Activated naive CD8-positive, alpha-beta T cell (primary cell): ENCODE measurements around the gene GCG.

Experiments used
- H3K27ac Mint-ChIP-seq: one replicate; pipeline ENCODE4 v1.8.0; 2021; ENCODE audit warnings: mixed read lengths
- H3K27me3 Mint-ChIP-seq: one replicate; pipeline ENCODE4 v1.8.0; 2021; ENCODE audit warnings: mixed read lengths
- H3K36me3 Mint-ChIP-seq: one replicate; pipeline ENCODE4 v1.8.0; 2021; ENCODE audit warnings: mixed read lengths
- H3K4me1 Mint-ChIP-seq: one replicate; pipeline ENCODE4 v1.8.0; 2021; ENCODE audit warnings: low read depth, mixed read lengths
- H3K4me3 Mint-ChIP-seq: one replicate; pipeline ENCODE4 v1.8.0; 2021; ENCODE audit warnings: mild to moderate bottlenecking, mixed read lengths
- H3K9me3 Mint-ChIP-seq: one replicate; pipeline ENCODE4 v1.8.0; 2021; ENCODE audit warnings: low read depth, mixed read lengths

Gene GCG

GRCh38 chr2:162152147-162152546, at the start of gene GCG:
GCG (minus strand) TSS chr2:162152247; CDS start chr2:162149178, 3,069 bp downstream.
- H3K4me3 Mint-ChIP-seq: no peak within 1 kb of the TSS
- no peaks in the 10 kb centered on the region for H3K36me3 Mint-ChIP-seq
- H3K4me1 Mint-ChIP-seq: peaks cover 3% of the 10 kb centered on the region
- H3K27ac Mint-ChIP-seq: no peak within 1 kb of the TSS
- H3K27me3 Mint-ChIP-seq: peaks cover 28% of the 10 kb centered on the region
- no peaks in the 10 kb centered on the region for H3K9me3 Mint-ChIP-seq

DNA sequence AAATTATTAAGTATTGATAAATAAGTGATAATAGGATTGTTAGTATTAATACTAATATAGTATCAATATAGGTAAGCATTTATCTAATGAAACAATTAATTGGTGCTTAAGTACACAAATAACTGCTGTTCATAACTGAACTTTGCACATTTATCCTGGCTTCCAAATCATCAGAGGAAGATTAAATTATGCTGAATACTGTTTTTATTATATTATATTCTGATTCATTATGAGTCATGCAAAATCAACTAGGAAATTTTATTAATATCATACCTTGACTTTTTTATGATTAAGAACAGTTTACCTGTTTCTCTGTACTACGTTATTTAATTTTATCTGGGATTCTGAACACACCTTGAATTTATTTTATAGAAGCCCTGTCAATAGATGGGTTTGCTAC, 48.6 kb upstream of the GCG start:
- Mint-ChIP-seq H3K27me3 (peaks cover 1% of the 10 kb centered on the region), H3K27ac (no peak overlapping the region), H3K4me3 (no peak overlapping the region), H3K4me1 (no peaks in the 10 kb centered on the region), H3K9me3 (no peaks in the 10 kb centered on the region), H3K36me3 (no peaks in the 10 kb centered on the region)

GRCh38 chr2:162199913-162200312, 47.9 kb upstream of the GCG start:
- peaks cover 1% of the 10 kb centered on the region for H3K27me3 Mint-ChIP-seq
- H3K9me3 Mint-ChIP-seq: no peaks in the 10 kb centered on the region
- H3K4me3 Mint-ChIP-seq: no peak overlapping the region
- H3K4me1 Mint-ChIP-seq: no peaks in the 10 kb centered on the region
- no peaks in the 10 kb centered on the region for H3K36me3 Mint-ChIP-seq
- H3K27ac Mint-ChIP-seq: no peak overlapping the region

DNA sequence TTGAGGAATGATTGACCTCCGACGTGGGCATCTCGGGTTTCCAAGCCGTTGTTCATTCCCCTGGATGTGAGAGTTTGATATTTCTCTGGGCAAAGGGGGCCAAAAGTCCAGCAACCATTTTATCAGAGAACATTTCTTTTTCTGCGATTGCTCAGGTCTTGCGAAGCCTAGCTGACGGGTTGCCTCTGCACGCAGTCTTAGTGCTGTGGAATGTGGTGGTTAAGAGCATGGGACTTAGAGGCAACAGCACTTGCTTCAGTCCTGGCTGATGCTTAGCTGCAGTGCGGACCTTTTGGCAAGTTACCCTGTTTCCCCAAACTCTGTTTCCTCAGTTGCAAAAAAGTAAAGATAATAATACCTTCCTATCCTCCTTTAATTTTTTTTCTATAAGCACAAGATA, 46.2 kb upstream of the GCG start:
- no peaks in the 10 kb centered on the region for H3K4me1 Mint-ChIP-seq
- peaks cover 9% of the 10 kb centered on the region for H3K27me3 Mint-ChIP-seq

DNA sequence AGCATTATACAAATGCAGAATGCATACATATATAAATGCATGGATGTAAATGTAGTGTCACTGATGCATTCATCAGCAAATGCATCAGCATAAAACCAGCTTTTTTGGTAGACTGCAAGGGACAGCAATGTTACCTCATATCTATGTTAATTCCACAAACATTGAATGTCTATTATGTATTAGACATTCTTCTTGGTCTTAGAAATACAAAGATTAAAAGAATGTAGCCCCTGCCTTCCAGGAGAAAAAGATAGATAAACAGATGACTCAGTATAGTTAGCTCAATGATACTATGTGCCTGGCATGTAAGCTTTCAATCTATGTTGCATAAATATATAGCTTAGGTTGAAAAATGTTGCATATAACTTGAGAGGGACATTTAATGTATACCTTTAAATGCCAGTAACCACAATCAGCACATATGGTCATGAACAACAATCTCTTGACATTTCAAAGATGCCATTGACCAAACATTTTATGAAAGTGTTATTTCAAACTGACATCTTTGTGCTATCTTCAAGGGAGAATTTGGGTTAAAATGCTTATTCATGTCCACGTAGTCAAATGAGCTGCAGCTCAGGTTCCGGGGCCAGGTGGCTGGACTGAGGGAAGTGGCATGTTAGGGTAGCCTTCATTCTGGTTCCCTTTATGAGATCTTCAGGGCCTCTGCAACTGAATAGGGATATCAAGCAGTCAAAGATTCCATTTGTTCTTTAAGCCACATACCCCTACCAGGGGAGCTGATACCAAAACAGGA, 45.2 kb upstream of the GCG start:
- H3K9me3 Mint-ChIP-seq: no peaks in the 10 kb centered on the region
- no peaks in the 10 kb centered on the region for H3K36me3 Mint-ChIP-seq
- no peaks in the 10 kb centered on the region for H3K4me1 Mint-ChIP-seq
- no peak overlapping the region for H3K4me3 Mint-ChIP-seq
- no peak overlapping the region for H3K27ac Mint-ChIP-seq
- H3K27me3 Mint-ChIP-seq: peaks cover 13% of the 10 kb centered on the region

More for the DNA sequence above, 46.2 kb upstream of the GCG start:
- Mint-ChIP-seq H3K27ac (no peak overlapping the region), H3K36me3 (no peaks in the 10 kb centered on the region), H3K4me3 (no peak overlapping the region), H3K9me3 (no peaks in the 10 kb centered on the region)

GRCh38 chr2:162196638-162197037, 44.6 kb upstream of the GCG start:
- no peak overlapping the region for H3K27ac Mint-ChIP-seq
- H3K36me3 Mint-ChIP-seq: no peaks in the 10 kb centered on the region
- no peaks in the 10 kb centered on the region for H3K4me1 Mint-ChIP-seq
- H3K4me3 Mint-ChIP-seq: no peak overlapping the region
- no peaks in the 10 kb centered on the region for H3K9me3 Mint-ChIP-seq
- H3K27me3 Mint-ChIP-seq: peaks cover 17% of the 10 kb centered on the region

- Mint-ChIP-seq H3K27ac (no peak overlapping the region), H3K4me1 (no peaks in the 10 kb centered on the region), H3K4me3 (no peak overlapping the region), H3K9me3 (no peaks in the 10 kb centered on the region), H3K27me3 (peaks cover 10% of the 10 kb centered on the region), H3K36me3 (no peaks in the 10 kb centered on the region)
Observed at GRCh38 chr2:162188451-162188850, 36.4 kb upstream of the GCG start.

DNA sequence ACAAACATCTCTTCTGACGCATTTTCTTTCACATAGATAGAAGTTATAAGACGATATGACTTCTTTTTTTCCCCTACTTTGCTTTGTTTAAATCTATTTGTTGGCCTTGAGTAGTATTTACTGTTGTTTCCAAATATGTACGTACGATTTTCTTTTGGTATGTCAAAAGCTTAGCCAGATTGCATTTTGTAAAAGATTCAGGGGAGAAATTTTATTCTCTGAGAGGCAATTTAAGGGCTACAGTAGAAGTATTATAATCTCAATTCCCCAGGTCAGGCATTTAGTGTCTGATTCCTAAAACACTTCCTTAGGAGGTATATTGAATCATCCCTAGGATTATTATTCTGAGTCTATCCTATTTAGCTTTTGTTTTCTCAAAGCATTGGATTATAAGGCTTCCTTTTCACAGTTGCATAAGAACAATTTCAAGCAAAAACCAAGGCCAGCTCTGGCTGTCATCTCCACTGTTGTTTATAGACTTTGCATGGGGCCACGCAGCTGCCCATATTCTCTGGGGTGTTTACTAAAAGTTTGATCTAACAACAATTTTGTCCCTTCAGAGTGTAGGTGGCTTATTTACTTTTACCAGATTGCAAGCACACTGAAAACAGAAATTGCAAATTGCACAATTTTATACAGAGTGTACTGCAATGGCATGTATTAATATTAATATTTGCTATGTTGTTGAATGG, 33.6 kb upstream of the GCG start:
- H3K4me3 Mint-ChIP-seq: no peak overlapping the region
- no peaks in the 10 kb centered on the region for H3K36me3 Mint-ChIP-seq
- peaks cover 5% of the 10 kb centered on the region for H3K27me3 Mint-ChIP-seq
- H3K27ac Mint-ChIP-seq: no peak overlapping the region
- no peaks in the 10 kb centered on the region for H3K9me3 Mint-ChIP-seq
- H3K4me1 Mint-ChIP-seq: no peaks in the 10 kb centered on the region

DNA sequence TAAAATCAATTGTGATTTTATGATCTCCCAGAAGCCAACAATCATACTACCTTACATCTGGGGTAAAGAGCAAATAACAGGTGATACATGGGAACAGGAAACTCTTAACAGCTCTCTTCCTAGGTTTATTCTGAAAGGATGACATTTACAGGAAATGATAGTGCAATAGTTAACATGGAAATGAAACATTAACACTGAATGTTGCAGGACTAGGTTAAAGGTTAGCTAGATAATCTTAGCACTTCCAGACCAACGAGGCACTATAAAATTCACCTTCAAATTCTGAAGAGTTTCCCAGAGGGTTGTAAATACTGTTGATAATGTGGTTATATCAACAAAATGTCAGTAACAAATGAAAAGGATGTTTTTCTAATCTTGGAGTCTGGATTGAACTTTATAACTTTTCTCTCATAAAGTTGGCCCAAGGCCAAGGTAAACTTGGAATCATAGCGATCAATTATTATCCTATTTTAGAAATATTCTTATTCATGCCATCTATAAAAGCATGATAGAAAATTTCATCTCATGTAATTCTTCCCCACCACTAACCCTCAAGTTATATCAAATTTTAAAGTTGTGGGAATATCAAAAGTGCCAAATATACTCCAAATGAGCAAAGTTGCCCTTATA, 32.9 kb upstream of the GCG start:
- Mint-ChIP-seq H3K36me3 (no peaks in the 10 kb centered on the region), H3K9me3 (no peaks in the 10 kb centered on the region), H3K27ac (no peak overlapping the region)

DNA sequence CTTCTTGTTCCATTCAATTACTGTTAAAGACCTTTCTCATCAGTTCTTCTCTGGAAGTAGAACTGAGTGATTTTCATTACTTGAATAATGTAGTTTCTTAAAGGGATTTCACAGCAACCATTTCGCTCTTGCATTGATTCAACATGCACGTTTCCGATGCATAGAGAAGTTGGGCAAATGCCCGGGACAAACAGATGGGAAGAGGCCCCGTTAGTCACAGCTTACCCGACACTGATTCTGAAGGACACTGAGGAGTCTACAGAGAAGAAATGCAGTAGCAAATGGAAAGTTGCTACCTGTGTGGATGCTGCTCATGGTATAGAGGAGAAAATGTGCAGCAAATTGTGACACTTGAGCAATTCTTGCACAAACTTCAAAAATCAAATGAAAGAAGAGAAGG, 32.3 kb upstream of the GCG start:
- no peaks in the 10 kb centered on the region for H3K36me3 Mint-ChIP-seq
- no peak overlapping the region for H3K27ac Mint-ChIP-seq
- no peaks in the 10 kb centered on the region for H3K9me3 Mint-ChIP-seq
- H3K27me3 Mint-ChIP-seq: peaks cover 9% of the 10 kb centered on the region
- H3K4me1 Mint-ChIP-seq: no peaks in the 10 kb centered on the region
- no peak overlapping the region for H3K4me3 Mint-ChIP-seq

More for the DNA sequence above, 32.9 kb upstream of the GCG start:
- H3K4me3 Mint-ChIP-seq: no peak overlapping the region
- H3K27me3 Mint-ChIP-seq: peaks cover 7% of the 10 kb centered on the region
- no peaks in the 10 kb centered on the region for H3K4me1 Mint-ChIP-seq

GRCh38 chr2:162182395-162182794, 30.3 kb upstream of the GCG start:
- H3K4me1 Mint-ChIP-seq: no peaks in the 10 kb centered on the region
- no peak overlapping the region for H3K27ac Mint-ChIP-seq
- H3K27me3 Mint-ChIP-seq: peaks cover 16% of the 10 kb centered on the region
- no peaks in the 10 kb centered on the region for H3K9me3 Mint-ChIP-seq
- H3K4me3 Mint-ChIP-seq: no peak overlapping the region
- H3K36me3 Mint-ChIP-seq: peaks cover 1% of the 10 kb centered on the region

GRCh38 chr2:162177301-162177700, 25.3 kb upstream of the GCG start:
- Mint-ChIP-seq H3K27ac (no peak overlapping the region), H3K4me1 (no peaks in the 10 kb centered on the region), H3K36me3 (peaks cover 3% of the 10 kb centered on the region), H3K27me3 (peaks cover 26% of the 10 kb centered on the region), H3K9me3 (no peaks in the 10 kb centered on the region), H3K4me3 (no peak overlapping the region)

GRCh38 chr2:162175714-162176113, 23.7 kb upstream of the GCG start:
- H3K4me3 Mint-ChIP-seq: no peak overlapping the region
- H3K9me3 Mint-ChIP-seq: no peaks in the 10 kb centered on the region

GRCh38 chr2:162174746-162175145, 22.7 kb upstream of the GCG start:
- Mint-ChIP-seq H3K36me3 (peaks cover 3% of the 10 kb centered on the region), H3K9me3 (no peaks in the 10 kb centered on the region), H3K4me1 (no peaks in the 10 kb centered on the region), H3K4me3 (no peak overlapping the region), H3K27me3 (peaks cover 19% of the 10 kb centered on the region), H3K27ac (no peak overlapping the region)

More at GRCh38 chr2:162175714-162176113, 23.7 kb upstream of the GCG start:
- no peak overlapping the region for H3K27ac Mint-ChIP-seq
- H3K27me3 Mint-ChIP-seq: peaks cover 22% of the 10 kb centered on the region
- H3K4me1 Mint-ChIP-seq: no peaks in the 10 kb centered on the region
- peaks cover 3% of the 10 kb centered on the region for H3K36me3 Mint-ChIP-seq

DNA sequence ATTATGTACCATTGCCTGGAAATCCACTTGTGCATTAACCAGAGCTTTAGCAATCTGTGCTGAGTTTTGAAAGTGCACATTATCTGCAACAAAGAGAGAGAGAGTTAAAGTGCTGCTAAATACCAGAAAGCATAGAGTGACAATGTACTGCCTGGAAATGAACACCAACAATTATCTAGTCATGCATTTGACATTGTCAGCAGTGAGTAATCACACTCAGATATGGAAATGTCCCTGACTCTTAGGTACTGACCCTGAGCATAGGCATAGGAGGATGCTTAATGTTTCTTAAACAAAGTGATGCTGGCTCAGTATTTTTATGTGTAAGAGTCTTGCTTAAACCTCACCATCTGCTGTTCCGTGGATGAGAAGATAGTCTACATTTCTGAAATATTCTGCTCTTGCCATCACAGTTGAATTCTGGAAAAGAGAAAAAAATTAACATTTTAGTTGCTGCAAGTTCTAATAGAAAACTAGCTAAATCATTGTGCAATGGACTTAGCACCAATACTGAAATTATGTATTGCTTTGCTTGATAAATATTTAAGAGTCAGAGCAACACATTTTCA, 20.8 kb upstream of the GCG start:
- H3K9me3 Mint-ChIP-seq: no peaks in the 10 kb centered on the region
- H3K27me3 Mint-ChIP-seq: peaks cover 13% of the 10 kb centered on the region
- peaks cover 3% of the 10 kb centered on the region for H3K36me3 Mint-ChIP-seq
- no peak overlapping the region for H3K27ac Mint-ChIP-seq
- H3K4me1 Mint-ChIP-seq: no peaks in the 10 kb centered on the region
- no peak overlapping the region for H3K4me3 Mint-ChIP-seq
